Kidney (tissue), 14 donors: ENCODE data around the gene TMEM38B. TPM values are rescaled to one million over a fixed set of nuclear protein-coding genes. Genes with fewer than 3 reads are reported as not detected.
A peak's percentile ranks its signal among the peaks of the same experiment; 100 is the strongest.

Source experiments
- DNase-seq, 5 donors: peaks; one replicate each; pipeline ENCODE4 v3.0.0-alpha.2; 2013 to 2020
- FAIRE-seq: peaks from 2 replicates; lab custom pipeline; 2012; peaks lifted over from hg19 to GRCh38; lab: Jason Lieb, UNC
- H3K27ac ChIP-seq, 2 donors: one replicate each; pipeline ENCODE4 v1.7.0; 2013; ENCODE audit warnings: low read depth in 2 of 2, low read length in 2 of 2, inconsistent platforms in 1 of 2
- H3K27me3 ChIP-seq: one replicate; pipeline ENCODE4 v1.7.1; 2013; ENCODE audit warnings: low read length, inconsistent platforms; ENCODE audit not compliant: control insufficient read depth, insufficient read depth
- H3K36me3 ChIP-seq, 3 donors: one replicate each; pipeline versions ENCODE4 v1.7.0 to v1.7.1; 2013; ENCODE audit warnings: low read length in 3 of 3, control low read depth in 1 of 3, inconsistent platforms in 1 of 3; ENCODE audit not compliant: insufficient read depth in 3 of 3, control insufficient read depth in 2 of 3
- H3K4me1 ChIP-seq, 3 donors: one replicate each; pipeline versions ENCODE4 v1.7.0 to v1.7.1; 2013; ENCODE audit warnings: low read length in 3 of 3, inconsistent platforms in 1 of 3, low read depth in 1 of 3; ENCODE audit not compliant: control insufficient read depth in 2 of 3, insufficient read depth in 2 of 3
- H3K4me3 ChIP-seq, 3 donors: one replicate each; pipeline versions ENCODE4 v1.7.0 to v1.8.1; 2013; ENCODE audit warnings: low read length in 3 of 3, control low read depth in 1 of 3, inconsistent platforms in 1 of 3
- H3K9ac ChIP-seq, 3 donors: one replicate each; pipeline versions ENCODE4 v1.7.0 to v1.7.1; 2013; ENCODE audit warnings: low read length in 3 of 3, control low read depth in 1 of 3, inconsistent platforms in 1 of 3
- H3K9me3 ChIP-seq, 3 donors: one replicate each; pipeline versions ENCODE4 v1.7.0 to v1.7.1; 2013; ENCODE audit warnings: low read length in 3 of 3, control low read depth in 1 of 3, inconsistent platforms in 1 of 3; ENCODE audit not compliant: control insufficient read depth in 2 of 3, insufficient read depth in 1 of 3
- intact Hi-C: fragments of 100-400 bp; cut with DNase I; formaldehyde crosslinking; loops from one replicate; pipeline ENCODE4 v1.11.1; 2022
- polyA plus RNA-seq: library from polyadenylated mRNA; stranded (reverse); fragments of 350-450 nt; fragmentation: Illumina TruSeq; extraction: RNeasy Lipid Tissue Mini Kit (QIAGEN cat#74804); gene quantifications from one replicate; pipeline ENCODE4 v1.2.3, GENCODE V29; 2014; ENCODE audit warnings: low read depth, low replicate concordance; ENCODE audit not compliant: insufficient read depth
- total RNA-seq: library from RNA; stranded (reverse); fragmentation: NEBNext Ultra II Directional; extraction: Animal tissue kit (Norgen Biotek cat#: 25700); gene quantifications from one replicate; pipeline ENCODE4 v1.2.1, GENCODE V29; 2021
- TF ChIP-seq, protein P1 (sequence below): IDR thresholded peaks from 3 replicates; pipeline ENCODE4 v1.5.1; 2012; ENCODE audit warnings: mild to moderate bottlenecking, moderate library complexity, borderline replicate concordance; ENCODE audit not compliant: insufficient read depth; ENCODE audit errors: extremely low read depth
- donor health status: control.
- donor health status: control.
- donor health status: control.
- donor health status: control.
- donor health status: control.
- donor health status: DM: yes; HTN: yes; CAD: no.
- donor health status: Normal renal cell carcinoma (clear cell type).

The TMEM38B gene
- total and polyA plus RNA-seq, 2 donors from 2014 or later: 12.5 to 23.2 TPM

DNA sequence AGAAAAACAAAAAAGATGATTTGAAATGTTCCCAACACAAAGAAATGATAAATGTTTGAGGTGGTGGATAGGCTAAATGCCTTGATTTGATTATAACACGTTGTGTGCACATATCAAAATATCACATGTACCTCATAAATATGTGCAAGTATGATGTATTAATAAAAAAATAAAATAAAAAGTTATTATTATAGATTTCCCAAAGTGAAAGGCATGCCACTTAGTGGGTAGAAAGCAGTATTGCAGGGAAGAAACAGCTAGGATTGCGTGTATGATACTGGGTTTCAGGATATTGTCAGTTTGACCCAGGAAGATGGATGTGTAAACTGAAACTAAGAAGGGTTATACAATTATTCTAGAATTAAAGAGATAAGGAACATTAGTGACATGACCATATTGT, 3.6 kb upstream of the TMEM38B start:
- H3K27me3 ChIP-seq: peaks cover 7% of the 10 kb centered on the region
- DNase-seq (no peak), FAIRE-seq (peak; percentile 86)
- intact Hi-C loops: no loop called here
- H3K9me3 ChIP-seq: no peaks in the 10 kb centered on the region
- H3K9ac ChIP-seq: no peak overlapping the region
- peaks cover 0 to 7% (median 5%) of the 10 kb centered on the region in 3 donors for H3K4me1 ChIP-seq
- H3K36me3 ChIP-seq: no peaks in the 10 kb centered on the region
- no peak overlapping the region for H3K27ac ChIP-seq
- TF ChIP-seq, protein P1, sequence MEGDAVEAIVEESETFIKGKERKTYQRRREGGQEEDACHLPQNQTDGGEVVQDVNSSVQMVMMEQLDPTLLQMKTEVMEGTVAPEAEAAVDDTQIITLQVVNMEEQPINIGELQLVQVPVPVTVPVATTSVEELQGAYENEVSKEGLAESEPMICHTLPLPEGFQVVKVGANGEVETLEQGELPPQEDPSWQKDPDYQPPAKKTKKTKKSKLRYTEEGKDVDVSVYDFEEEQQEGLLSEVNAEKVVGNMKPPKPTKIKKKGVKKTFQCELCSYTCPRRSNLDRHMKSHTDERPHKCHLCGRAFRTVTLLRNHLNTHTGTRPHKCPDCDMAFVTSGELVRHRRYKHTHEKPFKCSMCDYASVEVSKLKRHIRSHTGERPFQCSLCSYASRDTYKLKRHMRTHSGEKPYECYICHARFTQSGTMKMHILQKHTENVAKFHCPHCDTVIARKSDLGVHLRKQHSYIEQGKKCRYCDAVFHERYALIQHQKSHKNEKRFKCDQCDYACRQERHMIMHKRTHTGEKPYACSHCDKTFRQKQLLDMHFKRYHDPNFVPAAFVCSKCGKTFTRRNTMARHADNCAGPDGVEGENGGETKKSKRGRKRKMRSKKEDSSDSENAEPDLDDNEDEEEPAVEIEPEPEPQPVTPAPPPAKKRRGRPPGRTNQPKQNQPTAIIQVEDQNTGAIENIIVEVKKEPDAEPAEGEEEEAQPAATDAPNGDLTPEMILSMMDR: peak; percentile 11
- H3K4me3 ChIP-seq: no peak overlapping the region

DNA sequence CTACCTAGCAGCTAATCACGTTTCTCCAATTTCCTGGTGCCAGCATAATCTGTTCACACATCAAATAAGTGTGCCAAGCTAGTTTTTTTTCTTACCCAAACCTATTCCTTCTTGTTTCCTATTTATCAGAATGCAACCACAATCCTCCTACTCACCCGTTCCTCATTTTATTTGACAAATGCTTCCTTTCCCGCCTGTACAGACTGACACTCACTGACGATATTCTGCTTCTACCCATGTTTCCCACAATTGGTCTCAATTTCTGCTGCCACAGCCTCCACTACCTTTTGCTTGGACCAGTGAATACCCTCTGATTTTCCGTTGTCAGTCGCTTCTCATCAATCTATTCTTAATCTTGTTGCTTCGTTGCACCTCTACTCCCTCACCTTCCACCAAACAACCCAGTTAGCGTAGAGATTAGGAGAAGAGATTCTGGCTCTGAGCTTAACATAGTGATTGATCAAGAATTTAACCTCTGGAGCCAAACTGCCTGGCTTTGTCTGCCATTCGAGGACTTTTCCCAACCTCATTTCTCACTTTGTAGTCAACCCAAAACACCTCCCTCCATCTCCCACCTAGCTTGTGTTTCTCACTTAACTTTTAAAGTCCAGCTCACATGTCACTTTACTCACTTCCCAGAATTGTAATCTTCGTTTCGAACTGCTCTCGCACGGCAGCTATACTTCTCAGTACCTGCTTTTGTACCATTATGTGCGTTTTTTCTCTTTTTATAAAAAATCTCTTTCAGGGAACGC, 729 bp upstream of the TMEM38B start:
- peaks cover 7% of the 10 kb centered on the region for H3K27me3 ChIP-seq
- no peaks in the 10 kb centered on the region for H3K36me3 ChIP-seq
- H3K4me1 ChIP-seq: peaks cover 0 to 7% (median 5%) of the 10 kb centered on the region in 3 donors
- H3K4me3 ChIP-seq: peak overlapping the region; percentile 74 to 91 (median 76)
- DNase-seq (peak in 3 of 5 donors; percentile 16 to 69 (median 45)), FAIRE-seq (no peak)
- H3K27ac ChIP-seq: peak overlapping the region in 1 of 2 donors; percentile 29
- intact Hi-C loops: no loop called here
- TF ChIP-seq, protein P1: no peak
- no peaks in the 10 kb centered on the region for H3K9me3 ChIP-seq
- H3K9ac ChIP-seq: peak overlapping the region in 2 of 3 donors; percentile 52 to 68

DNA sequence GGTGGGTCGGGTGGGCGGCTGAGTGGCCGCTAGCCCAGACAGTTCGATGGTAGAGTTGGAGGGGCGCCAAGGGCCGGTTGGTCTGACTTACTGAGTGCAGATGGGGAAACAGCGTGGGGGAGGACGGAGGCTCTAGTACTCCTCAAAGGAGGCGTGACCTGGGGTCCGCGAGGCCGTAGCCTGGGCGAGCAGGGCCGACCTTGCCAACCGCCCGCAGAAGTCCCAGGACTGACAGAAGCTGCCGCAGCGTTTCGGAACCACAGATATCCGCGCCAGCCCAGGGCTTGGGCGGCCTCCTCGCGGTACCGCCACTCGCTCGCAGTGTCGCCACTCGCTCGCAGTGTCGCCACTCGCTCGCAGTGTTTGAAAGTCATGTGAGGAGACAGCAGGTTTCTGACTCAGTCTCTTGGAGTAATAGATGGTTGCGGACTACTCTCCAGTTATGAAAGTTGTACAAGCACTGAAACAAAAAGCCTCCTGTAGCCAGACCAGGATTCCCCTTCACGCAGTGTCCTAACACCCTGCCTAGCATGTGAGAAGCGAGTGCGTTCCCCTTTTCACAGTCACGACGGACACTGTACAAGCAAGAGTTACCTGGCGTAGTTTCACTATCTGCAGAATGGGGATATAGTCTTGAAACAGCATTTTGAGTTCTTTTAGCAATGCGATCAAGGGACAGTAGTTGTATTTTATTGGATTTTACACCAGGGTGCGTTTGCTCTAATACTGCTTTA, 674 bp downstream of the TMEM38B start:
- peaks cover 0 to 7% (median 5%) of the 10 kb centered on the region in 3 donors for H3K4me1 ChIP-seq
- peak overlapping the region; percentile 60 to 66 for H3K27ac ChIP-seq
- peak overlapping the region; percentile 3 to 91 (median 80) for H3K9ac ChIP-seq
- H3K36me3 ChIP-seq: no peaks in the 10 kb centered on the region
- intact Hi-C loops: no loop called here
- DNase-seq (peak; percentile 61 to 87 (median 77)), FAIRE-seq (no peak)
- H3K9me3 ChIP-seq: no peaks in the 10 kb centered on the region
- TF ChIP-seq, protein P1: no peak
- peaks cover 7% of the 10 kb centered on the region for H3K27me3 ChIP-seq
- H3K4me3 ChIP-seq: peak overlapping the region; percentile 31 to 91 (median 89)
